ENCODE measurements around the gene SNAPIN.

The SNAPIN gene

GRCh38 chr1:153679337-153680119, 21.0 kb downstream of the SNAPIN start:
- DNase-seq, result no peak

GRCh38 chr1:153680120-153680403, 21.6 kb downstream of the SNAPIN start:
- no peak for DNase-seq

GRCh38 chr1:153682730-153683129, 24.2 kb downstream of the SNAPIN start:
- no peak for DNase-seq

- DNase-seq, result no peak
Measured at GRCh38 chr1:153683854-153684253, 25.4 kb downstream of the SNAPIN start.

- DNase-seq, result no peak
Measured at GRCh38 chr1:153684892-153685291, 26.4 kb downstream of the SNAPIN start.

GRCh38 chr1:153685544-153686340, 27.2 kb downstream of the SNAPIN start:
- no peak for DNase-seq

- no peak for DNase-seq
Measured at GRCh38 chr1:153687346-153688125, 29.0 kb downstream of the SNAPIN start.

GRCh38 chr1:153688276-153688675, 29.8 kb downstream of the SNAPIN start:
- no peak for DNase-seq

GRCh38 chr1:153688736-153689328, 30.3 kb downstream of the SNAPIN start:
- no peak for DNase-seq

- no peak for DNase-seq
Measured at GRCh38 chr1:153693466-153693865, 35.0 kb downstream of the SNAPIN start.

GRCh38 chr1:153696741-153697140, 38.2 kb downstream of the SNAPIN start:
- no peak for DNase-seq

GRCh38 chr1:153697191-153698019, 38.9 kb downstream of the SNAPIN start:
- no peak for DNase-seq

- DNase-seq, result peak in 1 of 2 experiments; percentile 10
Measured at GRCh38 chr1:153698020-153698922, 39.8 kb downstream of the SNAPIN start.

GRCh38 chr1:153698923-153699714, 40.6 kb downstream of the SNAPIN start:
- no peak for DNase-seq

- DNase-seq, result no peak
Measured at GRCh38 chr1:153699768-153700167, 41.3 kb downstream of the SNAPIN start.

GRCh38 chr1:153705484-153705883, 47.0 kb downstream of the SNAPIN start:
- no peak for DNase-seq

GRCh38 chr1:153711026-153711425, 52.5 kb downstream of the SNAPIN start:
- no peak for DNase-seq
